IPS-20b (cell line): ENCODE data around the gene COG7.
A peak's percentile ranks its signal among the peaks of the same experiment; 100 is the strongest.
"Not testable (repeated sequence)": the region's sequence is repeated elsewhere in the genome, so short reads cannot be mapped to it uniquely, and the experiment has no call there.

Experiments
- H3K27ac ChIP-seq: one replicate; pipeline ENCODE4 v1.5.1; 2013; ENCODE audit warnings: low read length
- H3K27me3 ChIP-seq: 2 replicates; pipeline ENCODE4 v1.6.1; 2013; ENCODE audit warnings: mild to moderate bottlenecking, low read length, inconsistent platforms; ENCODE audit not compliant: insufficient read depth
- H3K36me3 ChIP-seq: 2 replicates; pipeline ENCODE4 v1.6.1; 2013; ENCODE audit warnings: low read depth, mild to moderate bottlenecking, inconsistent platforms, low read length, moderate library complexity; ENCODE audit not compliant: insufficient read depth
- H3K4me1 ChIP-seq: 2 replicates; pipeline ENCODE4 v1.6.1; 2013; ENCODE audit warnings: mild to moderate bottlenecking, control low read depth, inconsistent platforms, low read length, moderate library complexity; ENCODE audit not compliant: insufficient read depth
- H3K4me3 ChIP-seq: 2 replicates; pipeline ENCODE4 v1.5.1; 2013; ENCODE audit warnings: mild to moderate bottlenecking, low read length, inconsistent platforms
- H3K9ac ChIP-seq: 2 replicates; pipeline ENCODE4 v1.6.1; 2013; ENCODE audit warnings: low read depth, mild to moderate bottlenecking, inconsistent platforms, low read length, moderate library complexity
- H3K9me3 ChIP-seq: 2 replicates; pipeline ENCODE4 v1.6.1; 2013; ENCODE audit warnings: mild to moderate bottlenecking, low read depth, low read length, inconsistent platforms; ENCODE audit not compliant: insufficient read depth

Gene COG7

DNA sequence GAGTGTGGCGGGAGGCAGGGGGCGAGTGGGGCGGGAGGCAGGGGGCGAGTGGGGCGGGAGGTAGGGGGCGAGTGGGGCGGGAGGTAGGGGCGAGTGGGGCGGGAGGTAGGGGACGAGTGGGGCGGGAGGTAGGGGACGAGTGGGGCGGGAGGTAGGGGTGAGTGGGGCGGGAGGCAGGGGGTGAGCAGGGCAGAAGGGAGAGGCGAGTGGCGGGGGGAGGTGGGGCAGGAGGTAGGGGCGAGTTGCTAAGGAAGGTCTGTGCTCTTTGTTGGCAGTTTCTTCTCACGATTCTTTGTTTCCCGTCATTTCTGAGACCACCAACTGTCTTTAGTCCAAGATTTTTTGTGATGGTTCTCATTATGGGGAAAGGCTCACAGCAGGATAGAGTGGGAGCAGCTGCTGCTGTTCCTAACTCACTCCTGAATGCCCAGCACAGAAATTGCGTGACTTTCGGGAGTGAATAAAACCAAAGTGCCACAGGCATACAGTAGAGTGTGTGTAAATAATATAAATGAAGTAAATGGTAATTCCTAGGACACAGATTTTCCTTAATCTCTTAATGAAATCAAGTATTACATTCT, 44.7 kb downstream of the COG7 start:
- no peak overlapping the region for H3K27ac ChIP-seq
- H3K4me1 ChIP-seq, result peaks cover 22% of the 10 kb centered on the region; the same call in 1 of the 2 replicates
- H3K36me3 ChIP-seq, result peaks cover 64% of the 10 kb centered on the region
- H3K27me3 ChIP-seq, result no peaks in the 10 kb centered on the region
- H3K9ac ChIP-seq, result peak overlapping the region; percentile 53; the same call in 1 of the 2 replicates
- H3K4me3 ChIP-seq, result no peak overlapping the region
- no peaks in the 10 kb centered on the region for H3K9me3 ChIP-seq

DNA sequence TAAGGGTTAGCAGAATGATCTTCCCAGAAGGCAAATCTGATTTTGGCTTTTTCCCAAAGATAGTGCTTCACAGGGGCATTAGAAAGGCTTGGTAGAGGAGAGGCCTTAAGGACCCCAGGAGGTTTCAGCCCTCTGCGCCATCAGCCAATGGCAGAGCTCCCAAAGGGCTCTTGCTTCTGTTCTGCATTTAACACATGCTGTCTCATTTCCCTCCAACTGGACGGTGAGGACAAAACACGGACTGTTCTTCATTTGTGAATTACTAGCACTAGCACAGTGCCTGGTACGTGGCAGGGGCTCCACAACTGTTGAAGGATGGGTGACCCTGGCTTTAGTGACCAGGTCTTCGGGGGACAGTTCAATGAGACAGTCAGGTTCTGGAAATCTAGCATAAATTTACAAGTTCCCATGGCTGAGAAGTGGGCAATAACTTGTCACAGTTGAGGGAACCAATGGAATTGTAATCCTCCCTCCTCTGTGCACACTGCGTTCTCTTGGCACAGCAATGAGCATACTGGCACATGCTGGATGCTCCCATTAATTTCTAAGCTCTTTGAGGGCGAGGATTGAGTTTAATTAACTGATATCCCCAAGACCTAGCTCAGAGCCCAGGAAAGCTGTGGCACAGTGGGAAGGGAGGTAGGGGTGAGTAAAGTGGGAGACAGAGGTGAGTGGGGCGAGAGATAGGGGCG, 45.4 kb downstream of the COG7 start:
- H3K27me3 ChIP-seq, result no peaks in the 10 kb centered on the region
- H3K36me3 ChIP-seq, result peaks cover 66% of the 10 kb centered on the region
- H3K9ac ChIP-seq, result no peak overlapping the region
- no peaks in the 10 kb centered on the region for H3K9me3 ChIP-seq
- no peak overlapping the region for H3K4me3 ChIP-seq
- H3K4me1 ChIP-seq, result peaks cover 22% of the 10 kb centered on the region; the same call in 1 of the 2 replicates
- H3K27ac ChIP-seq, result no peak overlapping the region

DNA sequence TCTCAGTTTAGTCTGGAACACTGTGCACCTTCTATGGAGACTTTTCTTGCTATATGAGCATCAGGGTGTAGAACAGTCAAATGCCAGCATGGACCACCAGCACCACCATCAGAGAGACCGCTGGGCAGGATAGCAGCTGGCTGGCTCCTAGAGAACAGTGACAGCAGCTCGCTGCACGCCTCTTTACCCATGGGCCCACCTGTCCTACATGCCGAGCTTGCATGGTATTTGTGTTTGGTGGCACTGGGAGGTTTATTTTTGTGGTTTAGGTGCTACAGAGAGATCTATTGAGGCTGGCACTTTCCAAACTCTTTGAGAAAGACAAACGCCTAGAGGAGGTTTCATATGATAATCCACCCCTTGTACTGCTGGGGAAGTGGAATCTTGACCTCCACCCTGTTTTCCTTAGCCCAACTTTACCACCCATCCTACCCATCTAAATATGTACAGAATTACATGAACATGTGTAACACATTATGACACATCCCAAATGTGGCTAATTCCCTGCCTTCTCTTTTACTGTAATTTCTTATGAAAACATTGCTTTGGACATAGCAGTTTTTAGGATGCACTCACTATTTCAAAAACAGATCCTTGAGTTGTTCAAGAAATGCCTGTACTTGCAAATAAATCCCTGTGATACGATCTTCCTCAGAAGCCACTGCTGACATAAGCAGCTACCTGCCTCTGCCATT, 46.3 kb downstream of the COG7 start:
- Histone ChIP-seq H3K4me3 (no peak overlapping the region), H3K9me3 (no peaks in the 10 kb centered on the region), H3K36me3 (peaks cover 67% of the 10 kb centered on the region), H3K4me1 (peaks cover 22% of the 10 kb centered on the region; the same call in 1 of the 2 replicates), H3K27me3 (no peaks in the 10 kb centered on the region), H3K9ac (no peak overlapping the region), H3K27ac (no peak overlapping the region)

DNA sequence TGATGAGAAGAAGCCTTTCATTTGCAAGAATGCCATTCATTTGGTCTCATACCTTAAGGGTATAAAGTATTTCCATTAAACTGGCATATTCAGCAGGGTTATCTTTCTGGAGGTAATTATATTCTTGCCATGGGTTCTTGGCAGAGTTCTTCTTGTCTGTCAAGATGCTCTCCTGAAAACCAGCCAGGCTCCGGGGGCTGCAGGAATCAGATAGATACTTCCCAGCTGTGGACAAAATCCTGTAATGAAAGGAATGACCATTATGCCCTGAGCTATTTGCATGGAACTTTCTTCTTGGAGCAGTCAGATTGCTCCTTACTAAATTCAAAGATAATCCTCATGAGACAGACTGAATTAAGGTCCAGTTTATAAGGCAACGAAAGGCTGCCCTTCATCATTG, 47.0 kb downstream of the COG7 start:
- Histone ChIP-seq H3K4me3 (no peak overlapping the region), H3K27ac (no peak overlapping the region), H3K36me3 (peaks cover 64% of the 10 kb centered on the region), H3K27me3 (no peaks in the 10 kb centered on the region), H3K4me1 (peaks cover 28% of the 10 kb centered on the region; the same call in 1 of the 2 replicates), H3K9ac (no peak overlapping the region), H3K9me3 (no peaks in the 10 kb centered on the region)

DNA sequence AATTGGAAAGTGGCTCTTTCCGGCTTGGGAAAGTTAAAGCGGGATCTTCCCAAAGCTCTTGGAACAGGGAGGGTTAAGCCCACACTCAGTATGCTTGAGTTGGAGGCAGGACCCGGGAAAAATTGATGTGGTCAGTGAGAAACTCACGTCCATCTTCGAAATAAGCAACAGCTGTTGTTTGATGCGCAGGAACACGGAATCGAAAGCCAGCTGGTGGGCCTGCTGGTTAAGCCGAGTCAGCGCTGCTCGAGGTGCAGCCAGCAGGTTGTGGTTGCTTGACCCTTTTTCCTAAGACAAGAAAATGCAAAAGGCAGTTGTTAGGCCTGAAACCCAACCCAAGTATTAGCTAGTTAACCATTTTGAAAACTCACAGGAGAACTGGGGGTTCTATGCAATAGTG, 49.4 kb downstream of the COG7 start:
- H3K9ac ChIP-seq, result no peak overlapping the region
- H3K36me3 ChIP-seq, result peaks cover 56% of the 10 kb centered on the region
- H3K4me1 ChIP-seq, result peaks cover 28% of the 10 kb centered on the region
- H3K27me3 ChIP-seq, result no peaks in the 10 kb centered on the region
- no peak overlapping the region for H3K4me3 ChIP-seq
- H3K9me3 ChIP-seq, result no peaks in the 10 kb centered on the region
- H3K27ac ChIP-seq, result no peak overlapping the region

DNA sequence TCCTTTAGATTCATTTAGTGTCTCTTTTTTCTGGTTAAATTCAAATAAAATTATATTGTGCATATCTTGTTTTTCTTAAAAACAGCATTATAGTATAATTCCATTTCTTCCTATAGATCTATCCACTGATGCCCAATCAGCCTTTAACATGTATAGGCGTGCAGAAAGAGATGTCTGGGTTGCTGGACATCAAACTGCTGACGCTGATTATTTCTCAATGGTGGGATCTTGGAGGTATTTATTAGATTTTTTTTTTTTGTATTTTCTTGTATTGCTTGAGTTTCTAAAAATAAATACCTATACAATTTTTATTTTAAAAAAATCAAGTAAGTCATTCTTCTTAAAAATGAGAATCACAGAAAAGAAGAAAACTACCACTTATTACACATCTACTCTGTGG, 50.9 kb downstream of the COG7 start:
- H3K9ac ChIP-seq, result no peak overlapping the region
- no peaks in the 10 kb centered on the region for H3K27me3 ChIP-seq
- H3K4me3 ChIP-seq, result no peak overlapping the region
- peaks cover 27% of the 10 kb centered on the region for H3K4me1 ChIP-seq
- H3K9me3 ChIP-seq, result no peaks in the 10 kb centered on the region
- H3K27ac ChIP-seq, result no peak overlapping the region
- H3K36me3 ChIP-seq, result peaks cover 68% of the 10 kb centered on the region

DNA sequence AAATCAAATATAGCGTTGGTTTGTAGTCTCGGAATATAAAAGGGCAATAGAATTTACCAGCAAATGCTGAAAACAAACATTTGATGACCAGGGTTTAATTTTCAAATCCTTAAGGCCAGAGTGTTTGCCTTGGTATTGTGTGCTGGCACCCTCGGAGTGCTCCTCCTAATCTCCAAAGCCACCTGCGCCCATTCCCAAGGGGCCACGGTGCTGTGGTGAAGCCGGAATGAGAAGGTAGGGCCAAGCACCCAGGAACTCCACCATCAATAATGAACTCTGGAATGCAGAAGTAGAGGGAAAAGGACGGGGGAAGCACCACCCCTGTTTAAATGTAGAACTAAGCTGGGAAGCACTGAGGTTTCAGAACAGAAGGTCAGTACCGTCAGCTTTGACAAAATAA, 51.9 kb downstream of the COG7 start:
- H3K27me3 ChIP-seq, result no peaks in the 10 kb centered on the region
- H3K36me3 ChIP-seq, result peaks cover 58% of the 10 kb centered on the region
- H3K4me1 ChIP-seq, result peaks cover 27% of the 10 kb centered on the region
- no peak overlapping the region for H3K4me3 ChIP-seq
- no peak overlapping the region for H3K9ac ChIP-seq
- no peak overlapping the region for H3K27ac ChIP-seq
- H3K9me3 ChIP-seq, result no peaks in the 10 kb centered on the region

DNA sequence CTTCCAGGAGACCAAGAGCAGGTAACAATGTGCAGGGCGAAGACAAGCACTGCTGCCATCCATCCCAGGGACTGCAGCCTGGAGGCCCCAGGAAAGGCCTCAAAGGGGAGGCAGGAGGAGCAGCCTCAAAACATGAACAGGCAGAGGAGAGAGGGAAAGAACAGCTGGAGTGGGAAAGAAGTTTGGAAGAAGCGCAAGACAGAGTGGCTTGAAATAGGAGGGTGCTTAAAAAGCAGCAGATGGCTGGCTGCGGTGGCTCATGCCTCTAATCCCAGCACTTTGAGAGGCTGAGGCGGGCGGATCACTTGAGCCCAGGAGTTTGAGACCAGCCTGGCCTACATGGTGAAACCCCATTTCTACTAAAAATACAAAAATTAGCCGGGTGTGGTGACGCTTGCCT, 52.5 kb downstream of the COG7 start:
- Histone ChIP-seq H3K4me1 (peaks cover 27% of the 10 kb centered on the region), H3K9ac (peak overlapping the region; percentile 72; the same call in 1 of the 2 replicates), H3K36me3 (peaks cover 58% of the 10 kb centered on the region)
- not testable (repeated sequence) for H3K9me3 ChIP-seq, H3K4me3 ChIP-seq, H3K27ac ChIP-seq, H3K27me3 ChIP-seq

DNA sequence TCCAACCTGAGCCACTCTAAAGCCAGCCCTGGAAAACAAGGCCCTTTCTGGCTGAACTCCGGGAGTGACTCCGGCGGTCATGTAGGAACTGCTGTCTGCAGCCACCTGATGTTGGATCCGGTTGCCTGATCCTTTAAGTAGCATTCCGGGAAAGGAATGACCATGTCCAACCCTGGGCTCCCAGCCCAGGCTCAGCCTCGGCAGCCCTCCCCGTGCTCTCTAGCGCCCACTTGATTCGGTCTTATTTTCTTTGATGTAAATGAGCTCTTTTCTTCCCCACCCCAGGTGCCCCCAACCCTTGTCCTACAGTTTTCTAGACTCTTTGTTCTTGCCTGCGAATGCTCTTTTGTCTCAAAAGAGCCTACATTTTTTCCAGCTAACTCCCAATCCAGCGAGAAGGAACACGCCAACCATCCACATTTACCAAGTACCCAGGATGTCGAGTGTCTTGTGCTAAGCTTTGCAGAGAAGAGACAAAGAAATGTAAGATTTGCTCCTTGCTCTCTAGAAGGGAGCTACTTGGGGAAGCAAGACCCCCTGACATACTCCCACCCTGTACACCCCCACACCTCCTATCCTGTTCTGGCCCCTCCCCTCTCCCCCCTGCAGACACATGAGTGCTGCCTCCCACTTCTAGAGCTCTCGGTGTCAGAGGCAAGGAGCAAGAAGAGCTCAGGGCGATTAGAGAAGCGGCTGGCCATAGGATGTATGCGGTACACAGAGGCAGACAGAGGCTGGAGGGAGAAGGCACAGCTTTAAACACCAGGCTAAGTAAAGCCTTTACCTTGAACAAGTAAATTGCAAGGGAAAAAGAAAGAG, 53.8 kb downstream of the COG7 start:
- Histone ChIP-seq H3K4me1 (peaks cover 27% of the 10 kb centered on the region), H3K36me3 (peaks cover 53% of the 10 kb centered on the region), H3K9ac (peak overlapping the region; percentile 72; the same call in 1 of the 2 replicates), H3K9me3 (no peaks in the 10 kb centered on the region), H3K27ac (peak overlapping the region; percentile 27), H3K4me3 (peak overlapping the region; percentile 51), H3K27me3 (no peaks in the 10 kb centered on the region)

DNA sequence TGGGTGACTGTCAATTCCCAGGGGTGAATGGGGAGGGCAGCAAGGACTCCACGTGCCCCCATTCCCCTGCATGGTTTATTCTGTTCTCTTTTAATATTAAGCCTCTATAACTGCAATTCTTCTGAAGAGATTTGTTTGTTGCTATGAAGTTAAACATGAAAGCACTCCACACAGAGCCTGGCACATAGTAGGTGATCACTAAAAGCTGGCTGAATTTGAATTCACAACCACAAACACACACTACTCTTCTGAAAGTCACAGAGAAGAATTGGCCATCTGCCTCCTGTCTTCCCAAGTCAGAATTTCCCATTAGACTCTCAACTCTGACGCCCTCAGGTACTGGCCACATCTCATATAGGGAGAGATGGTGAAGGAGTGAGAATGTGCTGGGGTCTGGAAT, 55.5 kb downstream of the COG7 start:
- Histone ChIP-seq H3K27me3 (no peaks in the 10 kb centered on the region), H3K27ac (no peak overlapping the region), H3K4me3 (no peak overlapping the region), H3K9me3 (no peaks in the 10 kb centered on the region), H3K9ac (no peak overlapping the region), H3K4me1 (peaks cover 27% of the 10 kb centered on the region), H3K36me3 (peaks cover 43% of the 10 kb centered on the region)

DNA sequence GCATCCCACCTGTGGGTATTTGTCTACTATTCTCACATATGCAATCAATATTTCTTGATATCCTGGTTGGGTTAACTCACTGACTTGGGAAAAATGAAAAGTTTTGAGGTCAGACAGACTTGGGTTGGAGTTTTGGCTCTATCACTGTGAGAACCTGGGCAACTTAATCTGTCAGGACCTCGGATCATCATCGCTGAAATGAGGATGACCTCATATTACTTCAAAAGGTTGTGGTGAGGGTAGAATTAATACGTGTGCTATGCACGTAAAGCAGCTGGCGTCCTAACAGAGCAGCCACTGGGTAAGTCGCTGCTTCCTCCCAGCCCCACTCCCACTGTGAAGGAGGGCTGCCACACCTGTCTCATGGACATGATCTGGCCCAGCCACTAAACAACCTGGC, 57.3 kb downstream of the COG7 start:
- Histone ChIP-seq H3K9me3 (no peaks in the 10 kb centered on the region), H3K4me3 (no peak overlapping the region), H3K27me3 (no peaks in the 10 kb centered on the region), H3K27ac (no peak overlapping the region), H3K9ac (no peak overlapping the region), H3K4me1 (peaks cover 20% of the 10 kb centered on the region), H3K36me3 (peaks cover 50% of the 10 kb centered on the region)
